ENCODE results near the gene ANKK1.

Gene ANKK1

GRCh38 chr11:113431746-113432145 is 44.2 kb downstream of the ANKK1 start:
- TF ChIP-seq EZH2 (IDR thresholded peaks at IDR 0.05) (no peak), POLR2AphosphoS5 (IDR thresholded peaks at IDR 0.05; ENCODE audit: borderline replicate concordance, low read depth, low read length) (no peak), FOXP2 (optimal IDR thresholded peaks at IDR 0.05; ENCODE audit: control extremely low read depth, extremely low read length, insufficient read depth) (no peak)
- Histone ChIP-seq H3K9ac (ENCODE audit: insufficient read length) (no peak overlapping the region), H3K36me3 (ENCODE audit: insufficient read depth, low read length) (no peaks in the 10 kb centered on the region), H3K9me3 (ENCODE audit: low read depth, low read length) (no peaks in the 10 kb centered on the region), H3K4me3 (no peak overlapping the region), H3K27ac (no peak overlapping the region)
- no peak for DNase-seq (ENCODE audit: low read depth, low spot score)

- Histone ChIP-seq H3K9ac (ENCODE audit: insufficient read length) (no peak overlapping the region), H3K4me3 (no peak overlapping the region), H3K36me3 (ENCODE audit: insufficient read depth, low read length) (no peaks in the 10 kb centered on the region), H3K27ac (no peak overlapping the region), H3K9me3 (ENCODE audit: low read depth, low read length) (no peaks in the 10 kb centered on the region)
- no peak for TF ChIP-seq EZH2 (IDR thresholded peaks at IDR 0.05)
- TF ChIP-seq POLR2AphosphoS5 (IDR thresholded peaks at IDR 0.05; ENCODE audit: borderline replicate concordance, low read depth, low read length): no peak
- no peak for TF ChIP-seq FOXP2 (optimal IDR thresholded peaks at IDR 0.05; ENCODE audit: control extremely low read depth, extremely low read length, insufficient read depth)
- DNase-seq (ENCODE audit: low read depth, low spot score): no peak
Measured at GRCh38 chr11:113435190-113435968, 47.8 kb downstream of the ANKK1 start.

- Histone ChIP-seq H3K27ac (no peak overlapping the region), H3K36me3 (ENCODE audit: insufficient read depth, low read length) (no peaks in the 10 kb centered on the region), H3K9me3 (ENCODE audit: low read depth, low read length) (no peaks in the 10 kb centered on the region), H3K4me3 (no peak overlapping the region), H3K9ac (ENCODE audit: insufficient read length) (no peak overlapping the region)
- no peak for TF ChIP-seq FOXP2 (optimal IDR thresholded peaks at IDR 0.05; ENCODE audit: control extremely low read depth, extremely low read length, insufficient read depth)
- TF ChIP-seq EZH2 (IDR thresholded peaks at IDR 0.05): no peak
- no peak for TF ChIP-seq POLR2AphosphoS5 (IDR thresholded peaks at IDR 0.05; ENCODE audit: borderline replicate concordance, low read depth, low read length)
- DNase-seq (ENCODE audit: low read depth, low spot score): no peak
Measured at GRCh38 chr11:113436672-113437252, 49.2 kb downstream of the ANKK1 start.

- H3K9me3 ChIP-seq (ENCODE audit: low read depth, low read length): no peaks in the 10 kb centered on the region
- TF ChIP-seq EZH2 (IDR thresholded peaks at IDR 0.05) (no peak), FOXP2 (optimal IDR thresholded peaks at IDR 0.05; ENCODE audit: control extremely low read depth, extremely low read length, insufficient read depth) (no peak), POLR2AphosphoS5 (IDR thresholded peaks at IDR 0.05; ENCODE audit: borderline replicate concordance, low read depth, low read length) (no peak)
- H3K27ac ChIP-seq: no peak overlapping the region
- H3K4me3 ChIP-seq: no peak overlapping the region
- no peak overlapping the region for H3K9ac ChIP-seq (ENCODE audit: insufficient read length)
- no peak for DNase-seq (ENCODE audit: low read depth, low spot score)
- no peaks in the 10 kb centered on the region for H3K36me3 ChIP-seq (ENCODE audit: insufficient read depth, low read length)
Measured at GRCh38 chr11:113440816-113441215, 53.2 kb downstream of the ANKK1 start.

- no peak for DNase-seq (ENCODE audit: low read depth, low spot score)
- H3K36me3 ChIP-seq (ENCODE audit: insufficient read depth, low read length): no peaks in the 10 kb centered on the region
- no peaks in the 10 kb centered on the region for H3K9me3 ChIP-seq (ENCODE audit: low read depth, low read length)
- H3K9ac ChIP-seq (ENCODE audit: insufficient read length): no peak overlapping the region
- no peak for TF ChIP-seq POLR2AphosphoS5 (IDR thresholded peaks at IDR 0.05; ENCODE audit: borderline replicate concordance, low read depth, low read length)
- no peak for TF ChIP-seq EZH2 (IDR thresholded peaks at IDR 0.05)
- TF ChIP-seq FOXP2 (optimal IDR thresholded peaks at IDR 0.05; ENCODE audit: control extremely low read depth, extremely low read length, insufficient read depth): no peak
- no peak overlapping the region for H3K4me3 ChIP-seq
- no peak overlapping the region for H3K27ac ChIP-seq
Measured at GRCh38 chr11:113444502-113445123, 57.0 kb downstream of the ANKK1 start.

- DNase-seq (ENCODE audit: low read depth, low spot score): no peak
- Histone ChIP-seq H3K36me3 (ENCODE audit: insufficient read depth, low read length) (no peaks in the 10 kb centered on the region), H3K9ac (ENCODE audit: insufficient read length) (no peak overlapping the region), H3K27ac (no peak overlapping the region), H3K9me3 (ENCODE audit: low read depth, low read length) (no peaks in the 10 kb centered on the region), H3K4me3 (no peak overlapping the region)
- no peak for TF ChIP-seq EZH2 (IDR thresholded peaks at IDR 0.05)
- TF ChIP-seq POLR2AphosphoS5 (IDR thresholded peaks at IDR 0.05; ENCODE audit: borderline replicate concordance, low read depth, low read length): no peak
- TF ChIP-seq FOXP2 (optimal IDR thresholded peaks at IDR 0.05; ENCODE audit: control extremely low read depth, extremely low read length, insufficient read depth): no peak
Measured at GRCh38 chr11:113446112-113446511, 58.5 kb downstream of the ANKK1 start.

GRCh38 chr11:113446938-113447337 is 59.4 kb downstream of the ANKK1 start:
- H3K36me3 ChIP-seq (ENCODE audit: insufficient read depth, low read length): no peaks in the 10 kb centered on the region
- H3K27ac ChIP-seq: no peak overlapping the region

GRCh38 chr11:113447621-113448315 is 60.2 kb downstream of the ANKK1 start:
- H3K4me3 ChIP-seq: no peak overlapping the region
- no peak overlapping the region for H3K9ac ChIP-seq (ENCODE audit: insufficient read length)
- DNase-seq (ENCODE audit: low read depth, low spot score): no peak
- H3K27ac ChIP-seq: no peak overlapping the region
- TF ChIP-seq POLR2AphosphoS5 (IDR thresholded peaks at IDR 0.05; ENCODE audit: borderline replicate concordance, low read depth, low read length) (no peak), EZH2 (IDR thresholded peaks at IDR 0.05) (no peak)
- H3K36me3 ChIP-seq (ENCODE audit: insufficient read depth, low read length): no peaks in the 10 kb centered on the region
- no peaks in the 10 kb centered on the region for H3K9me3 ChIP-seq (ENCODE audit: low read depth, low read length)

More at GRCh38 chr11:113446938-113447337, 59.4 kb downstream of the ANKK1 start:
- DNase-seq (ENCODE audit: low read depth, low spot score): no peak
- Histone ChIP-seq H3K9me3 (ENCODE audit: low read depth, low read length) (no peaks in the 10 kb centered on the region), H3K4me3 (no peak overlapping the region), H3K9ac (ENCODE audit: insufficient read length) (no peak overlapping the region)
- TF ChIP-seq POLR2AphosphoS5 (IDR thresholded peaks at IDR 0.05; ENCODE audit: borderline replicate concordance, low read depth, low read length): no peak
- TF ChIP-seq FOXP2 (optimal IDR thresholded peaks at IDR 0.05; ENCODE audit: control extremely low read depth, extremely low read length, insufficient read depth): no peak
- TF ChIP-seq EZH2 (IDR thresholded peaks at IDR 0.05): no peak
